A673 (cell line): ENCODE measurements around the gene CHRND.

Experiments
- EZH2 ChIP-seq: fragments of 200-600 bp; sonication (generic); IDR thresholded peaks from 2 replicates; pipeline ENCODE4 v1.6.1; 2017; ENCODE audit warnings: borderline replicate concordance, low read depth, mild to moderate bottlenecking, mixed read lengths, antibody characterized with exemption, low read length; ENCODE audit not compliant: poor library complexity, severe bottlenecking
- TF ChIP-seq, protein P1 (sequence below): fragments of 300-800, 200-600 bp; sonication (generic); conservative IDR thresholded peaks from 2 replicates; pipeline ENCODE4 v1.5.1; 2017; ENCODE audit warnings: low read depth, mild to moderate bottlenecking, antibody characterized with exemption, low read length, moderate library complexity, mixed read lengths

DNA sequence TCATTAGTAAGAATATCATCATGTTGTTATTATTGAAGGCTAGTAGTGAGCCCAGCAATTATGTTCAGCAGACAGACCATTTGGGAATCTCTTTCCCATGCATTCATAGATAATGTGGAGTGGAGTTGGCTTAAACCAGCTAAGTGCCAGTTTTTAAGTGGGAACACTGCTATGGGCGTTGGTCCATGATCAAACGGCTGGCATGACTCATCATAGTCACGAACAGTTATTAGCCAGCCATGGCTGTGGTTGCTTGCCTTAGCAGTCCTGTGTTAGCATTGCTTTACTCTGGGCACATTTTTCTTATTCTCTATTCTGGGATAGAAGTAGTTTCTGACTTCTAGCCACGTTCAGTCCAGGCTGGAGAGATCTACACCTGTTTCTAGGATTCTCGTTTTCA is 42.2 kb downstream of the CHRND start:
- TF ChIP-seq, protein P1, sequence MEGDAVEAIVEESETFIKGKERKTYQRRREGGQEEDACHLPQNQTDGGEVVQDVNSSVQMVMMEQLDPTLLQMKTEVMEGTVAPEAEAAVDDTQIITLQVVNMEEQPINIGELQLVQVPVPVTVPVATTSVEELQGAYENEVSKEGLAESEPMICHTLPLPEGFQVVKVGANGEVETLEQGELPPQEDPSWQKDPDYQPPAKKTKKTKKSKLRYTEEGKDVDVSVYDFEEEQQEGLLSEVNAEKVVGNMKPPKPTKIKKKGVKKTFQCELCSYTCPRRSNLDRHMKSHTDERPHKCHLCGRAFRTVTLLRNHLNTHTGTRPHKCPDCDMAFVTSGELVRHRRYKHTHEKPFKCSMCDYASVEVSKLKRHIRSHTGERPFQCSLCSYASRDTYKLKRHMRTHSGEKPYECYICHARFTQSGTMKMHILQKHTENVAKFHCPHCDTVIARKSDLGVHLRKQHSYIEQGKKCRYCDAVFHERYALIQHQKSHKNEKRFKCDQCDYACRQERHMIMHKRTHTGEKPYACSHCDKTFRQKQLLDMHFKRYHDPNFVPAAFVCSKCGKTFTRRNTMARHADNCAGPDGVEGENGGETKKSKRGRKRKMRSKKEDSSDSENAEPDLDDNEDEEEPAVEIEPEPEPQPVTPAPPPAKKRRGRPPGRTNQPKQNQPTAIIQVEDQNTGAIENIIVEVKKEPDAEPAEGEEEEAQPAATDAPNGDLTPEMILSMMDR = no peak
- TF ChIP-seq EZH2 = no peak
